Measurements from ENCODE around the gene EXOSC10. TPM values are rescaled to one million over a fixed set of nuclear protein-coding genes. Genes with fewer than 3 reads are reported as not detected.
"Not testable (repeated sequence)": the region's sequence is repeated elsewhere in the genome, so short reads cannot be mapped to it uniquely, and the experiment has no call there.

EXOSC10 gene
- total and polyA plus RNA-seq, 2 experiments from 2014 or later = 55.5 to 72.9 TPM

GRCh38 chr1:11019971-11020370 is 79.7 kb downstream of the EXOSC10 start:
- H3K27me3 Mint-ChIP-seq (ENCODE audit: insufficient read depth, low read depth, poor library complexity) = no peaks in the 10 kb centered on the region
- H3K9me3 Mint-ChIP-seq = no peaks in the 10 kb centered on the region

GRCh38 chr1:11019358-11019757 is 80.3 kb downstream of the EXOSC10 start:
- H3K9me2 ChIP-seq (ENCODE audit: insufficient read depth); H3K4me2 ChIP-seq; H3K9me3 Mint-ChIP-seq; H3K27me3 ChIP-seq (ENCODE audit: insufficient read depth); H3K27me3 Mint-ChIP-seq (ENCODE audit: insufficient read depth, low read depth, poor library complexity); H3K4me1 Mint-ChIP-seq; H3K4me1 ChIP-seq (ENCODE audit: insufficient read depth); H3K4me3 ChIP-seq; ATAC-seq; DNase-seq (ENCODE audit: low spot score); H3K27ac ChIP-seq (ENCODE audit: low read depth); H3K4me3 Mint-ChIP-seq; H3K27ac Mint-ChIP-seq; H2AFZ ChIP-seq: not testable (repeated sequence)
- peaks cover 41% of the 10 kb centered on the region for H3F3A ChIP-seq (replicated peaks; ENCODE audit: low read depth)
- H3K36me3 Mint-ChIP-seq (ENCODE audit: low read depth) = peaks cover 94% of the 10 kb centered on the region
- H3K79me2 ChIP-seq (replicated peaks; ENCODE audit: insufficient read depth) = peaks cover 59% of the 10 kb centered on the region
- peaks cover 98% of the 10 kb centered on the region for H3K36me3 ChIP-seq (ENCODE audit: insufficient read depth)
- H4K20me1 ChIP-seq (replicated peaks; ENCODE audit: insufficient read depth) = peaks cover 72% of the 10 kb centered on the region

More at GRCh38 chr1:11019971-11020370, 79.7 kb downstream of the EXOSC10 start:
- no peak overlapping the region for H3K4me3 ChIP-seq
- ATAC-seq = no peak
- Mint-ChIP-seq H3K4me3 (no peak overlapping the region), H3K4me1 (no peaks in the 10 kb centered on the region; the same call in 2 of the 3 replicates), H3K27ac (no peak overlapping the region), H3K36me3 (ENCODE audit: low read depth) (peaks cover 94% of the 10 kb centered on the region)
- peaks cover 53% of the 10 kb centered on the region for H3K79me2 ChIP-seq (replicated peaks; ENCODE audit: insufficient read depth)
- TF ChIP-seq POLR2AphosphoS5 (IDR thresholded peaks at IDR 0.05; ENCODE audit: low read depth) = no peak
- TF ChIP-seq, protein P1, sequence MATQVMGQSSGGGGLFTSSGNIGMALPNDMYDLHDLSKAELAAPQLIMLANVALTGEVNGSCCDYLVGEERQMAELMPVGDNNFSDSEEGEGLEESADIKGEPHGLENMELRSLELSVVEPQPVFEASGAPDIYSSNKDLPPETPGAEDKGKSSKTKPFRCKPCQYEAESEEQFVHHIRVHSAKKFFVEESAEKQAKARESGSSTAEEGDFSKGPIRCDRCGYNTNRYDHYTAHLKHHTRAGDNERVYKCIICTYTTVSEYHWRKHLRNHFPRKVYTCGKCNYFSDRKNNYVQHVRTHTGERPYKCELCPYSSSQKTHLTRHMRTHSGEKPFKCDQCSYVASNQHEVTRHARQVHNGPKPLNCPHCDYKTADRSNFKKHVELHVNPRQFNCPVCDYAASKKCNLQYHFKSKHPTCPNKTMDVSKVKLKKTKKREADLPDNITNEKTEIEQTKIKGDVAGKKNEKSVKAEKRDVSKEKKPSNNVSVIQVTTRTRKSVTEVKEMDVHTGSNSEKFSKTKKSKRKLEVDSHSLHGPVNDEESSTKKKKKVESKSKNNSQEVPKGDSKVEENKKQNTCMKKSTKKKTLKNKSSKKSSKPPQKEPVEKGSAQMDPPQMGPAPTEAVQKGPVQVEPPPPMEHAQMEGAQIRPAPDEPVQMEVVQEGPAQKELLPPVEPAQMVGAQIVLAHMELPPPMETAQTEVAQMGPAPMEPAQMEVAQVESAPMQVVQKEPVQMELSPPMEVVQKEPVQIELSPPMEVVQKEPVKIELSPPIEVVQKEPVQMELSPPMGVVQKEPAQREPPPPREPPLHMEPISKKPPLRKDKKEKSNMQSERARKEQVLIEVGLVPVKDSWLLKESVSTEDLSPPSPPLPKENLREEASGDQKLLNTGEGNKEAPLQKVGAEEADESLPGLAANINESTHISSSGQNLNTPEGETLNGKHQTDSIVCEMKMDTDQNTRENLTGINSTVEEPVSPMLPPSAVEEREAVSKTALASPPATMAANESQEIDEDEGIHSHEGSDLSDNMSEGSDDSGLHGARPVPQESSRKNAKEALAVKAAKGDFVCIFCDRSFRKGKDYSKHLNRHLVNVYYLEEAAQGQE (IDR thresholded peaks at IDR 0.05; ENCODE audit: unreplicated experiment) = no peak
- no peak for TF ChIP-seq EZH2 (IDR thresholded peaks at IDR 0.05; ENCODE audit: low read depth, unreplicated experiment)
- TF ChIP-seq, protein P2, sequence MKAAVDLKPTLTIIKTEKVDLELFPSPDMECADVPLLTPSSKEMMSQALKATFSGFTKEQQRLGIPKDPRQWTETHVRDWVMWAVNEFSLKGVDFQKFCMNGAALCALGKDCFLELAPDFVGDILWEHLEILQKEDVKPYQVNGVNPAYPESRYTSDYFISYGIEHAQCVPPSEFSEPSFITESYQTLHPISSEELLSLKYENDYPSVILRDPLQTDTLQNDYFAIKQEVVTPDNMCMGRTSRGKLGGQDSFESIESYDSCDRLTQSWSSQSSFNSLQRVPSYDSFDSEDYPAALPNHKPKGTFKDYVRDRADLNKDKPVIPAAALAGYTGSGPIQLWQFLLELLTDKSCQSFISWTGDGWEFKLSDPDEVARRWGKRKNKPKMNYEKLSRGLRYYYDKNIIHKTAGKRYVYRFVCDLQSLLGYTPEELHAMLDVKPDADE (IDR thresholded peaks at IDR 0.05) = no peak
- no peaks in the 10 kb centered on the region for H3K4me1 ChIP-seq (ENCODE audit: insufficient read depth)
- DNase-seq (ENCODE audit: low spot score) = no peak
- peaks cover 98% of the 10 kb centered on the region for H3K36me3 ChIP-seq (ENCODE audit: insufficient read depth)
- H3F3A ChIP-seq (replicated peaks; ENCODE audit: low read depth) = peaks cover 38% of the 10 kb centered on the region
- H3K27me3 ChIP-seq (ENCODE audit: insufficient read depth) = no peaks in the 10 kb centered on the region
- no peak overlapping the region for H3K4me2 ChIP-seq
- H3K27ac ChIP-seq (ENCODE audit: low read depth) = no peak overlapping the region
- H4K20me1 ChIP-seq (replicated peaks; ENCODE audit: insufficient read depth) = peaks cover 72% of the 10 kb centered on the region
- no peaks in the 10 kb centered on the region for H3K9me2 ChIP-seq (ENCODE audit: insufficient read depth)
- no peak overlapping the region for H2AFZ ChIP-seq

Other genes with a start within 250 kb of the EXOSC10 start
- 258 and 313 TPM in 2 replicates for gene TARDBP, start 87.2 kb downstream of the EXOSC10 start, total RNA-seq (2014; rRNA removed; shearing (Covaris generic))
- gene TARDBP, start 87.2 kb downstream of the EXOSC10 start, polyA plus RNA-seq (2016; fragmentation: Nextera tagmentation; extraction: Ambion mirVana) = 171 and 204 TPM in 2 replicates
- 0.31 and 1.5 TPM in 2 replicates for gene MASP2, start 52.6 kb downstream of the EXOSC10 start, total RNA-seq (2014; rRNA removed; shearing (Covaris generic))
- 0.71 and 0.78 TPM in 2 replicates for gene MASP2, start 52.6 kb downstream of the EXOSC10 start, polyA plus RNA-seq (2016; fragmentation: Nextera tagmentation; extraction: Ambion mirVana)
- gene SRM, start 39.9 kb downstream of the EXOSC10 start, total RNA-seq (2014; rRNA removed; shearing (Covaris generic)) = 144 and 170 TPM in 2 replicates
- 253 and 313 TPM in 2 replicates for gene SRM, start 39.9 kb downstream of the EXOSC10 start, polyA plus RNA-seq (2016; fragmentation: Nextera tagmentation; extraction: Ambion mirVana)
- not detected in 2 replicates for gene ANGPTL7, start 89.5 kb upstream of the EXOSC10 start, total RNA-seq (2014; rRNA removed; shearing (Covaris generic))
- 0.13 TPM in 1 of 2 replicates, not detected in the other for gene ANGPTL7, start 89.5 kb upstream of the EXOSC10 start, polyA plus RNA-seq (2016; fragmentation: Nextera tagmentation; extraction: Ambion mirVana)
- gene MTOR, start 162.7 kb upstream of the EXOSC10 start, total RNA-seq (2014; rRNA removed; shearing (Covaris generic)) = 82.1 and 98.0 TPM in 2 replicates
- gene MTOR, start 162.7 kb upstream of the EXOSC10 start, polyA plus RNA-seq (2016; fragmentation: Nextera tagmentation; extraction: Ambion mirVana) = 20.7 and 22.8 TPM in 2 replicates
- gene UBIAD1, start 173.3 kb upstream of the EXOSC10 start, total RNA-seq (2014; rRNA removed; shearing (Covaris generic)) = 28.6 and 31.6 TPM in 2 replicates
- 13.0 and 13.7 TPM in 2 replicates for gene UBIAD1, start 173.3 kb upstream of the EXOSC10 start, polyA plus RNA-seq (2016; fragmentation: Nextera tagmentation; extraction: Ambion mirVana)